NCI-H1436 treated with DMSO at 0.1 percent for 48 hours (cell line): ENCODE results near the gene GABPB1.
"Not testable (repeated sequence)": the region's sequence is repeated elsewhere in the genome, so short reads cannot be mapped to it uniquely, and the experiment has no call there.

ENCODE experiments used
- DNase-seq: peaks from one replicate; lab custom pipeline; 2025; lab: John Stamatoyannopoulos, UW

Gene GABPB1

GRCh38 chr15:50354838-50355618 is at the start of gene GABPB1:
TSS of gene GABPB1 (minus strand) at chr15:50355198. CDS start at chr15:50309798, 45,400 bp downstream.
- DNase-seq: peak; percentile 65

GRCh38 chr15:50391561-50391960 is 36.6 kb upstream of the GABPB1 start:
- DNase-seq: not testable (repeated sequence)

- no peak for DNase-seq
Measured at GRCh38 chr15:50390554-50391264, 35.7 kb upstream of the GABPB1 start.

GRCh38 chr15:50382408-50382807 is 27.4 kb upstream of the GABPB1 start:
- DNase-seq: not testable (repeated sequence)

- no peak for DNase-seq
Measured at GRCh38 chr15:50381438-50381837, 26.4 kb upstream of the GABPB1 start.

DNA sequence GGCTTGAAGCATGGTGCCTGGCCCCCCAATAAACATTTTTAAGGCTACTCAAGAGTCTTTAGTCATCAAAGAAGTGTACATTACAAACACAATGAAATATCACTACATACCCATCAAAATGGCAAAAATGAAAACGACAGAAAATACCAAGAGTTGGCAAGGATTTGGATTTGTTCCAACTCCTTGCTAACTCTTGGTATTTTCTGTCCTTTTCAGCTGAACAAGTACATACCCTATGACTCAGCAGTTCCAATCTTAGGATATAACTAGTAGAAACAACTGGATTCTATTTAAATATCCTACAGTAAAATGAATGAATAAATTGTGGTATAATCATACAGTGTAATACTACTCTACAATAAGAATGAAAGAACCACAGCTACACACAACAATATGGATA is 25.1 kb upstream of the GABPB1 start:
- DNase-seq: no peak

- not testable (repeated sequence) for DNase-seq
Measured at GRCh38 chr15:50379413-50379812, 24.4 kb upstream of the GABPB1 start.

DNA sequence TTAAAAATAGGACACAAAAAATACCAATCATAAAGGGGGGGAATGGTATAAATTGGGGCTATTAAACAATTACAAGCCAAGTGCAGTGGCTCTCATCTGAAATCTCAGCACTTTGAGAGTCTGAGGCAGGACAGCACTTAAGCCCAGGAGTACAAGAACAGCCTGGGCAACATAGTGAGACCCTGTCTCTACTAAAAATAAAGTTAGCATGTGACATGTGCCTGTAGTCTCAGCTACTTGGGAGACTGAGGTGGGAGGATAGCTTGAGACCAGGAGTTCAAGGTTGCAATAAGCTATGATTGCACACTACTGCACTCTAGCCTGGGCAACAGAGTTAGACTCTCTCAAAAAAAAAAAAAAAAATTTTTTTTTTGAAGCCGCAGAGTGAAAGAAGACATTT is 23.8 kb upstream of the GABPB1 start:
- no peak for DNase-seq

GRCh38 chr15:50377867-50378751 is 23.1 kb upstream of the GABPB1 start:
- no peak for DNase-seq

DNA sequence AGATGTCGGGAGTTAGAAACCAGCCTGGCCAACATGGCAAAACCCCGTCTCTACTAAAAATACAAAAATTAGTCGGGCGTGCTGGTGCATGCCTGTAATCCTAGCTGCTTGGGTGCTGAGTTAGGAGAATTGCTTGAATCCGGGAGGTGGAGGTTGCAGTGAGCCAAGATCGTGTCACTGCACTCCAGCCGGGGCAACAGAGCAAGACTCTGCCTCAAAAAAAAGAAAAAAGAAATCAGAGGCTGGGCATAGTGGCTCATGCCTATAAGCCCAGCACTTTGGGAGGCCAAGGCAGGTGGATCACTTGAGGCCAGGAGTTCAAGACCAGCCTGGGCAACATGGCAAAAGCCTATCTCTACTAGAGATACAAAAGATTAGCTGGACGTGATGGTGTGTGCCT is 14.6 kb upstream of the GABPB1 start:
- not testable (repeated sequence) for DNase-seq

DNA sequence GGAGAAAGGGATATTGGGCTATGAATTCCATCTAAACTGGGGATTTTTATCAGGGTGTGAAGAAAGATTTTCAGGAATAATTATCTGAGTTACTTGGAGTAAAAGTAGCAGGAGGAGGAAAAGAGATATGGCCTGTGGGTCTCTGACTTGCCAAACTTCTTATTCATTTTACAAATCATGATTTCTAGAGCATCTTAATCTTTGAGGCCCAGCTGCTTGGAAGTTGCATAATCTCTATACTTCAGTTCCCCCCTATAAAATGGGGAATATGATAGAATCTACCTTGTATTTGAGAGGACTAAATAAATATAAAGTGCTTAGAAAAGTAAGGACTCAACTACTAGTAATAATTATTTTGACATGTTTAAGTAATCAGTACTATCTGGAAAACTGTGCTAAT is 11.0 kb upstream of the GABPB1 start:
- no peak for DNase-seq

- no peak for DNase-seq
Measured at GRCh38 chr15:50365570-50365969, 10.6 kb upstream of the GABPB1 start.

GRCh38 chr15:50363612-50364011 is 8.6 kb upstream of the GABPB1 start:
- DNase-seq: no peak

DNA sequence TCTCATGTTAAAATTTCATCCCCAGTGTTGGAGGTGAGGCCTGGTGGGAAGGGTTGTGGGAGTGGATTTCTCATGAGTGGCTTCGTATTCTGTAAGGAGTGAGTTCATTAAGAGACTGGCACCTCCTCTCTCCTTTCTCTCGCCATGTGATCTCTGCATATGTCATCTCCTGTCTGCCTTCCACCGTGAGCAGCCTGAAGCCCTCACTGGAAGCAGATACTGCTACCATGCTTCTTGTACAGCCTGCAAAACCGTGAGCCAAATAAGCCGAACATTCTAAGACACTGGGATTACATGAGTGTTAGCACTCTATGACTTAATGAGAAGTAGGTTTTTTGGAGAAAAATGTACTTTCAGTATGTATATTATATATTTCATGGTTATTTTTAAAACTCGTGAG is 6.8 kb upstream of the GABPB1 start:
- DNase-seq: no peak

DNA sequence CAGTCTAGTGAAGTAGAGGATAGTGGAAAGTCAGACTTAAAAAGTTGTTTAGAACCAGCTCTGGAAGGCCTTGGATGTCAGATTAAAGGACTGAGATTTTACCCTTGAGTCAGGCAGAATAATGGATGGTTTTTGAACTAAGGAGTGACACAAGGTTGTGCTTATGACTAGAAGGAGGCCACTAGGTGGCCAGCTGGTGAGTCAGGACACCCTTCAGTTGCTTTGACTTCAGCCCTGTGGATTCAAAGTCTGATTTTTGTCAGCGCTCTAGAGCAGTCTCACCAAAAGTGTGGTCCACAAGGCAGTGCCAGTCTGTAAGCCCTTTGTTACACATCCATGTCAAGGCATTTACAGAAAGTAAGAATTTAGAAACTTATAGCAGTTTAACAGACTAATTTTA is 3.8 kb upstream of the GABPB1 start:
- no peak for DNase-seq

DNA sequence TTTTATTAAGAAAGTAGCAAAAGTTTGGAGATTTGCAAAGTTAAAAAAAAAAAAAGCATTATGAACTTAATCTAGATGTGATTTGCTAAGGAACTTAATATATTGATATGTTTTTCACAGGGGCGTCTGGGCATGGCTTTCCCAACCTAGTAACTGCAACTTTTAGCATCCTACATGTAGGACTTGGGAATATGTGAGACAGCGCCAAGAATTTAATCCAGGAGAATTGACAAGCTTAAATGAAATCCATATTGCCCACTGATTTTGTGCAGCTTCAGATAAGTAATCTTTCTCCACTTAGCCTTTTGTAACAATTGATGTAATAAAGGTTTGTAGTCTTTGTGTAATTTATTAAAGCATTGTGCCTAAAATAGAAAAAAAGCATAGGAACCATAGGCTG is 982 bp upstream of the GABPB1 start:
- no peak for DNase-seq

GRCh38 chr15:50355619-50355905 is 564 bp upstream of the GABPB1 start:
- no peak for DNase-seq

- no peak for DNase-seq
Measured at GRCh38 chr15:50353975-50354837, 792 bp downstream of the GABPB1 start.

DNA sequence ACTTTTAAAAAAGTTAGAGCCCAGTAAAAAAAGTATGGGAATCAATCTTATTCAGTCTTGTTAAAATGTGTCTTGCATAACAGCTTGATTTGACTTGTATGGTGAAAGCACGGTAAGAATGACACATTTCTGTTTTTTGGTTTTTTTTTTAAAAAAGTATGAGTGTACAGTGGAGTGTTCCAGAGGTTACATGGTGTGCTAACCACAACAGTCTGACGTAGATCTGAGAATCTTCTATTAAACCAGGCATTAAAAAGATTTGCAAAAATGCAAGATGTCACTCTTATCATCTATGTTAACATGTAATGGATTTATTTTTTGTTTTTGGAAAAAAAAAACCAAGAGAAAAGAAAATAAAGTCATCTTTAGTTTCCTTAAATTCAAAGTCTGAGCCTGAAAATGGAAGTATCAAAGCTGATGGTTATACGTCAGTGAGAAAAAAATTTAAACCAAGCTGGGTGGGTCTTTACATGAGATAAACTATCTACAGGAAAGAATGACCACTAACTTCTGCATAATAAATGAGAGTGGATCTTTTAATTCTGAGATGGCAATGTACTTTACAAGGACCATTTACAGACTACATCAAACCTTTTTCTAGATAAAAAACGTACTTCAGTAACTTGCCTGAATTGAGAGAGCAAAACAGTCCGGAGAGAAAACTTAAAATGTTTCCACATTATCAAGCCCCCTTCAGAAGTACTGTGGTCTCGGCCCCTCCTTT is 1.6 kb downstream of the GABPB1 start:
- DNase-seq: no peak

DNA sequence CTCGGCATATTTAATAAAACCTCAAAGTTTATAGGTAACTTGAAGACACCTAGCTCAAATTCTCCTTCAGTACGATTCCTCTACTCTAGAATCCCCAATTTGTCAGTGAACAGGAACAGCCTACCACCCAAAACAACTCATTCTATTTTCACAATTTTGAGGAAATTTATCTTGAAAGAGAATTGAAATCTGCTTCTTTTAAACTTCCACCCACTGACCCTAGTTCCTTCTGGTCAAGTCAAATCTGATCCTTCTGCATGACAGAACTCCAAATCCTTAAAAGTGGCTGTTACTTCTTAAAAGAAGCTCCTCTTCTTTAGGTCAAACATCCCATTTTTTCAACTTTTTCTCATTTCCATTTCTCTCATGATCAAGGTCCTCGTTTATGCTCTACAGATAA is 4.4 kb downstream of the GABPB1 start:
- DNase-seq: no peak

DNA sequence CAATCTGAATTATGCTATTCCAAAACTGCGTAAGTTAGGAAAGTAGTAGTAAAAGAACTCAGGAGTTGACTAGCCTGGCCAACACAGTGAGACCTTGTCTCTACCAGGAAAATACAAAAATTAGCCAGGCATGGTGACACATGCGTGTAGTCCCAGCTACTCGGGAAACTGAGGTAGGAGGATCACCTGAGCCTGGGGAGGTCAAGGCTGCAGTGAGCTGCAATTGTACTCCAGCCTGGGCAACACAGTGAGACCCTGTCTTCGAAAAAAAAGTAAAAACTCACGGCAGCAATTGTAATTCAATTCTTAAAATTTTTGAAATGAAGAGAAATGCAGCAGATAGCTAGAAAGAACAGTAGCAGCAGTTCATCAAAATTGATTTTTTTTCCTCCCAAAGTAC is 9.7 kb downstream of the GABPB1 start:
- DNase-seq: no peak
